Femur (tissue), 1 donor: ENCODE measurements around the gene DNM3.
"Not testable (repeated sequence)": the region's sequence is repeated elsewhere in the genome, so short reads cannot be mapped to it uniquely, and the experiment has no call there.

Source experiments
- DNase-seq: peaks from one replicate; pipeline ENCODE4 v3.0.0-alpha.2; 2017

The DNM3 gene

GRCh38 chr1:172405912-172406311, 564.6 kb downstream of the DNM3 start:
- no peak for DNase-seq

GRCh38 chr1:172406968-172407367, 565.7 kb downstream of the DNM3 start:
- no peak for DNase-seq

DNA sequence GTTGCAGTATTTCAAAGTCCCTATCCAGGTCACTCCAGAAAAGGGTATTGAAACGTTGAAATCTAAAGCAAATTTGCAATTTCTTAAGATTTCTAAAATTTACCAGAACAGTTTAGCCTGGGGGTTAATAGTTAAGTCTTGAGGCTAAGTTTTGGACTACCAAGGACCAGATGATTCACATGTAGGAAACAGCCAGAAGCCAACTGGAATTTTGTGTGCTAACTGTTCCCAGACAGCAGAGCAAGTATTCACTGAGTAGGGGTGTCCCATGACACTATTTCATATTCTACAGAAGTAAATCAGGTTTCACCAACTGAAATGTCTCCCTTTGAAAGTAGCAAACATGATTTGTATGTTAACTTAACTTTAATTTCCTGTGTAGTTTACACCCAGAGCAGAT, 567.7 kb downstream of the DNM3 start:
- no peak for DNase-seq

- no peak for DNase-seq
These were observed 568.7 kb downstream of the DNM3 start for GRCh38 chr1:172410027-172410426.

- no peak for DNase-seq
These were observed 570.6 kb downstream of the DNM3 start for GRCh38 chr1:172411791-172412338.

DNA sequence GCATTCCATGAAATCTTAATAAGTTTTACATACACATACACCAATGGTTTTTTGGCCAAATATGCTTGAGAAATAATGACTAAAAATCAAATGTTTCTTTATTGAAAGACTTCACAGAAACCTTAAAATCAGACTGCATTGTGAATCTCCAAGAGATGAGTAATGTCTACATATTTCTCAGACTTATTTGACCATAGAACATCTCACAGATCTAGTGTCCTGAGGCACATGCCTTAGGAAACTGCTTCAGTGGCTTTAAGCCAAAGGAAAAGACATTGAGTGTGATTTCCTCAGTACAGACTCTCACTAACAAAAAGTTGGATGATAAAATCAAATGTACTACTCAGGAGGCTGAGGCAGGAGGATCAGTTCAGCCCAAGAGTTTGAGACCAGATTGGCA, 573.0 kb downstream of the DNM3 start:
- DNase-seq: no peak

- DNase-seq: no peak
These were observed 575.3 kb downstream of the DNM3 start for GRCh38 chr1:172416496-172417035.

DNA sequence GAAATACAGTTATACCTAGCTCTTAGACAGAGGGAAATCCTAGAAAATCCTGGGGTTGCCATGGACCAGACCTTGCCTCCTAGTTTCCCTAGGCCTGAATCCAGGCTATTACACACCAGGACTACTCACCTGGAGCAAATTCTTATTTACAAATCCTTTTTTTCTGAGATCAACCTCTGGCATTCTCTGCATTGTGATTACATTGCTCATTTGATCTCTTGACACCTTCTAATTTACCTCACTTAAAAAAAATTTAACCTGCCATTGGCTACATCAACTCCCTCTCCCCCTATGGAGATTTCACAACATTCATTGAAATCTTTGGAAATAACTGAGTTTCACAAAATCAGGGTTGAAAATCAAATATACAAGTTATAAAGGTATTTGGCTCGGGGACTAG, 576.3 kb downstream of the DNM3 start:
- DNase-seq: no peak

DNA sequence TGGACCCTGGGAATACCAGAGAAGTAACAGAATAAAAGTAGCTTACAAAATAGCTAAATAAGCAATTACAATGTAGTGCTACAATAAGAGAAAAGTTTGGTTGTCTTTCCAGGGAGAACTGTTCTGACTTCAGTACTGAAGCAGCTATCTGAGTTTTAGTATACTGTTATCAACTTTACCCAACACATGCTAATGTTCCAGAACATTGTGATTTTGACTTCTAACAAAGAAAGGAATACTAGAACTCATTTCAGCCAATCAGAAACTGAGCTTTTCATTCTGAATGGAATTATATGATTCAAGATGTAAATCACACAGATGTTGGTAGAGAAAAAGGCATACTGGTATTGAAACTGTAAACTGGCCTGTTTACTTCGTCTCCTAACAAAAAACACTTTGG, 579.1 kb downstream of the DNM3 start, which contains the start of gene C1orf105:
C1orf105 (plus strand) TSS at position 301 of the 400 bp plus-strand sequence. CDS start 201 bp downstream, outside the sequence.
- DNase-seq: no peak

DNA sequence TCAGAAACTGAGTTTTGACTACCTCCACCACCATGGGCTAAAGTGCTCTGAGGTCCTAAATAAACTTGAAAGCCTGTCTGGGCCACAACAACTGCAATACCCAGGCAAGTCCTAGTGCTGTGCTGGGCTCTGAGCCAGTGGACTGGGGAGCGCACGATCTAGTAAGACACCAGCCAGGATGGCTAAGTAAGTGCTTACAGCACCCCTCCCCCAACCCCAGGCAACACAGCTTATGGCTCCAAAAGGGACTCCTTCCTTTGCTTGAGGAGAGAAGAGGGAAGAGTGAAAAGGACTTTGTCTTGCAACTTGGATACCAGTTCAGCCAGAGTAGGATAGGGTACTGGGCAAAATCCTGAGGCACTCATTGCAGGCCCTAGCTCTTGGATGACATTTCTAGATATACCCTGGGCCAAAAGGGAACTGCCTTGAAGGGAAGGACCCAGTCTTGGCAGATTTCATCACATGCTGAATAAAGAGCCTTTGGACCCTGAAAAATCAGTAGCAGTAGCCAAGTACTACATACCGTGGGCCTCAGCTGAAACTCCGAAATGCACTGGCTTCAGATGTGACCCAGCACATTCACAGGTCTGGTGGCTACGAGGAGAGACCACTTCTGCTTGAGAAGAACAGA, 580.8 kb downstream of the DNM3 start:
- DNase-seq: no peak

DNA sequence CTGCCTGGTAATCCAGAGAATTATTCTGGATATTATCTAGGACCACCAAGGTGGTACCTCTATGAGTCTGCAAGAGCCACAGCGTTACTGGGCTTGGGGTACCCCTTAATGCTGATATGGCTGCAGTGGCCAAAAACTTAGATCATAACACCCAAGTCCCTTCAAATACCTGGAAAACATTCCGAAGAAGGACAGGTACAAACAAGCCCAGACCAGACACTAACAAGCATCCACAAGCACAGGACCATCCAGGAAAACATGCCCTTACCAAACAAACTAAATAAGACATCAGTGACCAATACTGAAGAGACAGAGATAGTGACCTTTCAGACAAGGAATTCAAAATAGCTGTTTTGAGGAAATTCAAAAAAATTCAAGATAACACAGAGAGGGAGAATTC, 582.0 kb downstream of the DNM3 start:
- no peak for DNase-seq

DNA sequence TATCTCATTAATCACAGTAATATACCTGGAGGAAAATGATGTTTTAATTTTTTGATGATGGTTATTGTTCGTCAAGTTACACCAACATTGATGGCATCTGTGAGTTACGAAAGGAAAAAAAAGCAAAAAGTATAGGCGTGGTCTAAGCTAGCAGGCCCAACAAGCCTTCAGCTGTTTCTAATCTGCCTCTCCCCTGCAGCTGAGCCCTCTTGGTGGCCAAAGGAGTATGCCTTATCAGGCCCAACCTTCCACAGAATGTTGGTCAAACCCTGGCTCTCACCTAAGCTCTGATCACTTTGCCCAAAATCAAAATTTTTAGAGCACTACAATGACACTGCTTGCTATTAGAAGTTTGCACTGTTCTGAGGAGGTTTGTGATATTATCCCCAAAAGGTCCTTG, 584.0 kb downstream of the DNM3 start:
- no peak for DNase-seq

DNA sequence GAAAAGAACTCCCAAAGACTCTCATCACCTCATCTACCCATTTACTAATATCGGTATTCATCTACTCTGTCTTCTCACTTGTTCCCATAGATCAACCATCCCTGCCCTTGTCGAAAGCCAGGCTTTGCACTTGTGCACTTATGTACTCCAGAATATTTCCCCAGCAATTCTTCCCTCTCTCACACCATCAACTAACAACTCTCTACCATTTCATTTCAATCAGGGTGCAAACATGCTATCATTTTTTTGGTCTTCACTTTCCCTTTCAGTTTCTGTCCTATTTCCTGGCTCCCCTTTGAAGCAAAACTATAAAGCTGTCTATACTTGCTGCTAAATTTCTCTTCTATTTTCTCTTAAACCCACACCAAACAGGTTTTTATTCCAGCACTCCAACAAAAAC, 585.9 kb downstream of the DNM3 start:
- DNase-seq: no peak

GRCh38 chr1:172429331-172430127, 588.2 kb downstream of the DNM3 start:
- peak; percentile 54 for DNase-seq

DNA sequence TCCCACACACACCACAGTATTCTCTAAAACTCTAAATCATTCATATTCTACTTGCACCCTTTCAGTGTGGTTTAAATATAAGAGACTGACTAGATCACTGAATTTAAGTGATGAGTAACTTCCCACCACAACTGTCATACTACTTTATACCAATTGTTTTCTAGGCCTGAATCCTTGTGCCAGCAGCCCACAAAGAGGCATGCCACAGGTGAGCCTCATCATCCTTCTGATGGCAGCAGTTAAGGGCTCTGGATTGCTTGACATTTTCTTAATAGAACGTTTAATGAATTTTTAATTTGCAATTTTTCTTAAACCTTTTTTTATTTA, 588.8 kb downstream of the DNM3 start:
- no peak for DNase-seq

DNA sequence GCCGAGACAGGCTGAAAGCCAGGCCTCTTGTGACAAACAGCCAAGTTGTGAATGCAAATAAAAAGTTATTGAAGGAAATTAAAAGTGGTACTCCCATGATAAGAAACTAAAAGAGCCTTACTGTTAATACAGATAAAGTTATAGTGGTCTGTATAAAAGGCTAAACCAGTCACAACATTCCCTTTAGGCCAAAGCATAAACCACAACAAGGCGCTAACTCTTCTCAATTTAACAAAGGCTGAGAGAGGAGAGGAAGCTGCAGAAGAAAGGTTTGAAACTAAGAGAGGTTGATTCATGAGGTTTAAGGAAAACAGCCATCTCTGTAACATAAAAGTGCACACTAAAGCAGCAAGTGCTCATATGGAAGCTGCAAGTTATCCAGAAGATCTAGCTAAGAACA, 589.9 kb downstream of the DNM3 start:
- no peak for DNase-seq

- no peak for DNase-seq
These were observed 590.5 kb downstream of the DNM3 start for GRCh38 chr1:172431721-172432192.

DNA sequence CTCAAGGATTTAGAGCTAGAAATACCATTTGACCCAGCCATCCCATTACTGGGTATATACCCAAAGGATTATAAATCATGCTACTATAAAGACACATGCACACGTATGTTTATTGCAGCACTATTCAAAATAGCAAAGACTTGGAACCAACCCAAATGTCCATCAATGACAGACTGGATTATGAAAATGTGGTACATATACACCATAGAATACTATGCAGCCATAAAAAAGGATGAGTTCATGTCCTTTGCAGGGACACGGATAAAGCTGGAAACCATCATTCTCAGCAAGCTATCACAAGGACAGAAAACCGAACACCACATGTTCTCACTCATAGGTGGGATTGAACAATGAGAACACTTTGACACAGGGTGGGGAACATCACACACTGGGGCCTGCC, 595.9 kb downstream of the DNM3 start:
- not testable (repeated sequence) for DNase-seq

- DNase-seq: no peak
These were observed 601.1 kb downstream of the DNM3 start for GRCh38 chr1:172442404-172442803.

DNA sequence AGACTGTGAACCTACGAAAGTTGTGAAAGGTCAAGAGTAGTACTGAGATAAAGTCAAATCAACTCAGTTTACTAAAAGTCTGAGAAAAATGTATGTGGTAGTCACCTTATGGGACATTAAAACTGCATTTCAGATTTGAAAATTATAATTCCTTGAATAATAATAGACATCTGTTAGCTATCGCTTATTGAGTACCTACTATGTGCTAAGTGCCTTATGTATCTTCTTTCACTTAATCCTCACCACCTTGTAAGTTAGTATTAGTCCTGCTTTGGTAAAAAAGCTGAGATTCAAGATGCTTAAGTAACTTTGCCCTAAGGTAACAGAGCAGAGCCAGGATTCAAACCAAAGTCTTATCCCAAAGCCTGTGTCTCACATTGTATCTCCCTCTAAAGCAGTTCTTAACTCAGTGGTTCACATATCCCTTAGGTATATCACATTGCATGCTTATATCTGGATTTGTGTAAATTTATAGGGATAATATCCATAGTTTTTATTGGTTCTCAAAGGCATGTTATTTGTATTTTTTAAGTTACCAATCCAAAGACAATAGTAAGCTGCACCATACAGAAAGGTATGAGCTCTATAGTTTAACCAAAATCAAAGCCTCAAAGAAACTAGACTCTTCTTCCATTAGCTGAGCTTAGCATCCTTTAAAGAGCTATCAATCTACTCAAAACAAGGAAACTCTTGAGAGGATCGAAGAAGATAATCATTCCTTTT, 601.7 kb downstream of the DNM3 start:
- no peak for DNase-seq

DNA sequence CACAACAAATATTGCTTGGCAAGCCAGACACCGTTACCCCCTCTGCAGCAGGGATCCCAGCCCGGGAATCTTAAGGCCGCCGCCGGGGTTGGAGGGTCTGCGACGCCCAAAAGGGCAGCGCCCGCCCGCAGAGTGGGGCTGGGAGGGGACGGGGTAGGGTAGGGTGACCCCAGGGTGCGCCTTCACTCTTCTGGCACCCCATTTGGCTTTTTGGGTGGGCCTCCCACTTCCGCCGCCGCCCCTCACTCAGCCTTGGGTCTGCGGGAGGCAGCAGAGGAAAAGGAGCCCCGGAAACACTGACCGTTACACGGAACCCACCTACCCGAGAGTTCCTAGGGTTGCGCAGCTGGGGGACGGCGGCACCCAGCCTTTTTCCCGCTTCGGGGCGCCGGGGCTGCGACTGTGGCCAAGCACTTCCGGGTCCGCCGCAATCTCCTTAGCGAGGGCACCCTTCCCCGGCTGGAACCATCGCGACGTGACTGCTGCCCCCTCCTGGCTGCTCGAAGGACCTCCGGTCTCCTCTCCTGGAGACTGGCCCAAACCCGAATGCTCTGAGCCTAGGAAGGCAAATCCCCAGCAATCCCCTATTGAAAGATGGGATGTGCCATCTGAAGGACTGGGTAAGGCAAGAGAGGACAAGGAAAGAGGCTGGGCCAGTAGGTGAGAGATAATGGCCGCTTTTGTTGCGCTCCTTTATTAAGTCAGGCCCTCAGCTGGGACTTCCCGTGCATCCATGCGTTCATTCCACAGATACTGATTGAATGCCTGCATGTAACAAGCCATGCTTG, 602.6 kb downstream of the DNM3 start, which contains the start of gene PIGC:
PIGC (minus strand) TSS at position 404 of the 788 bp plus-strand sequence. CDS start 1,447 bp downstream, outside the sequence.
- DNase-seq: peak; percentile 93

- no peak for DNase-seq
These were observed 605.2 kb downstream of the DNM3 start for GRCh38 chr1:172446547-172446946.
